ENCODE data around the gene RUFY1. TPM values are rescaled to one million over a fixed set of nuclear protein-coding genes. Genes with fewer than 3 reads are reported as not detected.
"Not testable (repeated sequence)": the region's sequence is repeated elsewhere in the genome, so short reads cannot be mapped to it uniquely, and the experiment has no call there.

The RUFY1 gene
- total RNA-seq, 1 donor from 2014 or later: 56.7 TPM

DNA sequence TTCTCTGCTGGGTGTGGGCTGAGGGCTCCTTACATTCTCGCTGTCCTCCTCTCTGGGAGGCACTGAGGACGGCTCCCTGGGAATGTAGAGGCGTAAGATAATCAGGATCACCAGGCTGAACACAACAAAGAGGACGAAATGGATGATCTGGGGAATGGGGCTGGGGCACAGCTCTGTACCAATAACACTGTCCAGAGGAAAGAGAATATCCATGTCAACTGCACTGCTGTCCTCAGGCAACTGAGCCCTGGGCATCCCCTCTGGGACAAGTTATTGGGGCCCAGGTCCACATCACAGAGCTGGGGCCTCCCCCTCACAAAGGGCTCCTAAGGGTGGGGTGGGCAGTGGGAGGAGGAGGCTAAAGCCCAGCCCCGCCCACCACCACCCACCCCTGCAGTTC, 94.4 kb downstream of the RUFY1 start:
- H3K4me3 ChIP-seq; H3K4me1 ChIP-seq; H3K9me3 ChIP-seq; H3K36me3 ChIP-seq; intact Hi-C loops (cut with DNase I); H3K27ac ChIP-seq; H3K27me3 ChIP-seq; DNase-seq: not testable (repeated sequence)
- peak; percentile 10 for ATAC-seq

DNA sequence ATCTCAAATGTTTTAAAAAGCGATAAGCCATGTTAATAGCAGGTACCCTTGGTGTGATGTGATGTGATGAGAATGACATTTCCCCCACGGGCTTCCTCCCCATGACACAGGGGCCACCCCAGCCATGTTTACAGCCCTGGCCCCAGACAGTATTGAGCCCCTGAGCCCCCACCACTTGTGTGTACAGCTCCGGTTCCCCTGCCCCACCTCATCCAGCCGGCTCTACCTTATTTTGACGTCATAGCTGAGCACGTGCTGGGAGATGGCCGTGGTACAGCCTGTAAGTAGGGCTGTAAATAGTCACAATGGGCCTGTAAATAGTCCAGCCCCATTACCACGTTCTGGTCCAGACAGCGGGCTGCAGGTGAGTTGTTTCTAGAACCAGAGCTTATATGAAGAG, 98.1 kb downstream of the RUFY1 start:
- TF ChIP-seq, protein P1, sequence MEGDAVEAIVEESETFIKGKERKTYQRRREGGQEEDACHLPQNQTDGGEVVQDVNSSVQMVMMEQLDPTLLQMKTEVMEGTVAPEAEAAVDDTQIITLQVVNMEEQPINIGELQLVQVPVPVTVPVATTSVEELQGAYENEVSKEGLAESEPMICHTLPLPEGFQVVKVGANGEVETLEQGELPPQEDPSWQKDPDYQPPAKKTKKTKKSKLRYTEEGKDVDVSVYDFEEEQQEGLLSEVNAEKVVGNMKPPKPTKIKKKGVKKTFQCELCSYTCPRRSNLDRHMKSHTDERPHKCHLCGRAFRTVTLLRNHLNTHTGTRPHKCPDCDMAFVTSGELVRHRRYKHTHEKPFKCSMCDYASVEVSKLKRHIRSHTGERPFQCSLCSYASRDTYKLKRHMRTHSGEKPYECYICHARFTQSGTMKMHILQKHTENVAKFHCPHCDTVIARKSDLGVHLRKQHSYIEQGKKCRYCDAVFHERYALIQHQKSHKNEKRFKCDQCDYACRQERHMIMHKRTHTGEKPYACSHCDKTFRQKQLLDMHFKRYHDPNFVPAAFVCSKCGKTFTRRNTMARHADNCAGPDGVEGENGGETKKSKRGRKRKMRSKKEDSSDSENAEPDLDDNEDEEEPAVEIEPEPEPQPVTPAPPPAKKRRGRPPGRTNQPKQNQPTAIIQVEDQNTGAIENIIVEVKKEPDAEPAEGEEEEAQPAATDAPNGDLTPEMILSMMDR (IDR thresholded peaks at IDR 0.05): no peak
- Histone ChIP-seq H3K27me3 (no peaks in the 10 kb centered on the region), H3K27ac (no peak overlapping the region), H3K4me3 (no peak overlapping the region), H3K36me3 (no peaks in the 10 kb centered on the region), H3K9me3 (no peaks in the 10 kb centered on the region), H3K4me1 (no peaks in the 10 kb centered on the region)
- intact Hi-C loops (cut with DNase I): no loop called here
- DNase-seq (no peak), ATAC-seq (no peak)

DNA sequence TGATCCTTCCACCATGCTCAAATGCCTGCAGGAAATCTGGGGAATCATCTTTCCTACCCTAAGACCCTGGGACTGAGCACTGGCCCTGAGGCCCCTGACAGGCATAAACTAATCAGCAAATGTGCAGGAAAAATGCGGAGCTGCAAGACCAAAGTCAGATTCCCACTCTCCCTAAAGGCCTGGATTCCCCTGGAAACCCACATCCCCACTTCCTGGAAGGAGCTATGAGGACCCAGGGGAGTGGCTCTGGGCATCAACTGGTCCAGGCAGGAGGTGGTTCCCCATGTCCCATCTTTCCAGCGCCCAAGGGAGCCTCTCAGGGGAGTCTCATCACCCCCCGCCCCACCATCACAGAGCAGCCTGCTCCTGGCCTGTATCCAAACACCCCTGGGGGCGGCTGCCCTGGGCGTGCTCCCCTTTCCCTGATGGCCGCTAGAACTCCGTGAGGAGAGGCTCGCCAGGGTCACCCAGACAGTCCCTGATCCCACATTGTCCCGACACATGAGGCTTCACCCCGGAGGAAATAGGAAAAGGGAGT, 98.9 kb downstream of the RUFY1 start:
- ATAC-seq; intact Hi-C loops (cut with DNase I): not testable (repeated sequence)

DNA sequence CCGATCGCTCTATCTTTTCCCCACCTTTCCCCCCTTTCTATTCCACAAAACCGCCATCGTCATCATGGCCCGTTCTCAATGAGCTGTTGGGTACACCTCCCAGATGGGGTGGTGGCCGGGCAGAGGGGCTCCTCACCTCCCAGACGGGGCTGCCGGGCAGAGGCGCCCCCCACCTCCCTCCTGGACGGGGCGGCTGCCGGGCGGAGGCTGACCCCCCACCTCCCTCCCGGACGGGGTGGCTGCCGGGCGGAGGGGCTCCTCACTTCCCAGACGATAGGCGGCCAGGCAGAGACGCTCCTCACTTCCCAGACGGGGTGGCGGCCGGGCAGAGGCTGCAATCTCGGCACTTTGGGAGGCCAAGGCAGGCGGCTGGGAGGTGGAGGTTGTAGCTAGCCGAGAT, 99.9 kb downstream of the RUFY1 start:
- H3K4me3 ChIP-seq; H3K36me3 ChIP-seq; DNase-seq; H3K9me3 ChIP-seq; H3K4me1 ChIP-seq; H3K27me3 ChIP-seq; H3K27ac ChIP-seq; ATAC-seq; intact Hi-C loops (cut with DNase I): not testable (repeated sequence)

More for the DNA sequence above, 98.9 kb downstream of the RUFY1 start:
- H3K27me3 ChIP-seq, H3K36me3 ChIP-seq, H3K9me3 ChIP-seq, DNase-seq, H3K27ac ChIP-seq, H3K4me3 ChIP-seq, H3K4me1 ChIP-seq: not testable (repeated sequence)

DNA sequence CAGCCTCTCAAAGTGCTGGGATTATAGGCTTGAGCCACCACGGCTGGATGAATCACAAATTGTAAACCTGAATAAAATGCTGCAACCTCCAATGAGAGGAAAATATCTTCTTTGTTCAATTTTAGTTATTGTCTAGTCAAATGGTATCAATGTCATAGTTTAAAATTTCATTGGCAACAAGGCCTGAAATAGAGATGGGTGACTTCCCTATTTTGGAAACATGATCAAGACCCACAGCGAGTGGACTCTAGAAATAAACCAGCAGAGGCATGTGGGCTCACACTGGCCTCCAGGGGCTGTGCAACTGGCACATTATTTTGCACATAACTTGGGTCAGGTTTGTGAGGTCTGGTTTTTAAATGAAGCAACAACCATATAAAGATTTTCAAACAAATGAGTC, 102.8 kb downstream of the RUFY1 start:
- H3K36me3 ChIP-seq; intact Hi-C loops (cut with DNase I); H3K4me3 ChIP-seq; H3K4me1 ChIP-seq; H3K9me3 ChIP-seq; ATAC-seq; H3K27me3 ChIP-seq; H3K27ac ChIP-seq; DNase-seq: not testable (repeated sequence)

DNA sequence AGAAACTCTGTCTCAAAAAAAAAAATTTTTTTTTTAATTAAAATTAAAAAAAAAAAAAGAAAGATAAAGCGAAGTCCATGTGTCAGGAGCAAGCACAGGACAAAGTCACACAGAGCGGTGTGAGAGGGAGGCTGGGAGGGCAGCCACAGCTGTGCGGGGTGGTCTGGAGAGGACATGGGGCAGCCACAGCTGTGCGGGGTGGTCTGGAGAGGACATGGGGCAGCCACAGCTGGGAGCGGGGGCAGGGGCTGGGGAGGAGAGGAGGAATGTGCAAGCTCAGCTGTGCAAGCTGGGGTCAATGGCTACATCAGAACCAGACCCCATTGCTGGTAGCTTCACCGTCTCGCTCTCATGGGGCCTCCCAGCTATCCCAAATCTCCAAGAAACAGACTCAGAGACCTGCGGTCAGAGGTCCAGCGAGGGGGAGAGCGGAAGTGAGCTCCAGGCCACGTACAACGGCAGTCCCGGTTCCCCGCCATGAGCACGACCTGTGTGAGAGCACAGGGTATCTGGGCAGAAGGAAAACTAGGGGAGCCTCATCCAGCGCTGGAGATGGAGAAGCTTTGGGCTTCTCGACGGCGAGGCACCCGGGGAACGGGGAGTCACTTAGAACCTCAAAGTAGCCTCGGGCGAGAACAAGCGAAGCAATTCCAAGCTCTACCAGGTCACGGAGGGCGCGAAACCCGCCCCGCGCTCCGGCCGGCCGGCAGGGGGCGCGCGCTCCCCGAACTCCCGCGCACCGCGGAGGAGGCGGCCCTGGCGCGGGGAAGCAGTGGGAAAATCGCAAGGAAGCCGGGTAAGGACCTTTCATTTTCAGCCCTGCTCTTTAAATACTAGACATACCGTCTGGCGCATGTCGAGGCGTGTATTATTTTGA, 107.2 kb downstream of the RUFY1 start:
- DNase-seq; H3K36me3 ChIP-seq; H3K27ac ChIP-seq; intact Hi-C loops (cut with DNase I); H3K4me1 ChIP-seq; H3K9me3 ChIP-seq; H3K27me3 ChIP-seq: not testable (repeated sequence)
- peak; percentile 98 for ATAC-seq
- peak overlapping the region; percentile 25 for H3K4me3 ChIP-seq

DNA sequence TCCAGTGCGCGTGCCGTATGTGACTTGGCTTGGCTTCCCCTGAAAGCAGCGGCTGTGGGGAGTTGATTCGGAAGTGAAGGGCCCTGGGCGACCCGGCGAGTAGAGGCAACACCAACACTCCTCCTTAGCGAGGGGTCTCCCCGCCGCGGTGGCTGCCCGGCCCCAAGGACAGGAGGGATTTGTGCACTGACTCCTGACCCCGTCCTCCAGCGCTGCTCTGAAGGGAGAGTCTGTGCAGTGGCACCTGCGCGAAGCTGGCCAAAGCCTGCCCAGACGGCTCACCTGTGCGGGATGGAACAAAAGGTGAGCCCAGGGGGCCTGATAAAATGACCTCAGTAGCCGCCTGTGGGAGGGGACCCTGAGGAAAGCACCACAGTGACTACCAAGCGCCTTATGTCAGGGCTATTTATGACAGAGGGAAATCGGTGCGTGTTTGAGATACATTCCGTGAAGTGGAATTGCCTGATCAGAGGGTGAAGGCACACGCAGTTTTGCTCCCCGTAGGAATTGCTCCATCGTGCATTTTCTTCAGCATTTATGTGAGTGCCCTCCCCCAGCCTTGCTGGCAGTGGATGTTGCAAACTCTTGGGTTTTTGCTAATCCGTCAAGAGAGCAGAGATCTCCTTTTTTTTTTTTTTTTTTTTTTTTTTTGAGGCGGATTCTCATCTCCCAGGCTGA, 108.0 kb downstream of the RUFY1 start:
- H3K27ac ChIP-seq; H3K27me3 ChIP-seq; intact Hi-C loops (cut with DNase I); DNase-seq; H3K4me1 ChIP-seq; H3K9me3 ChIP-seq; H3K36me3 ChIP-seq: not testable (repeated sequence)
- peak; percentile 62 for ATAC-seq
- peak overlapping the region; percentile 50 for H3K4me3 ChIP-seq

Other genes starting within 250 kb of the RUFY1 start
- gene ADAMTS2, start 205.1 kb upstream of the RUFY1 start, total RNA-seq: 16.4 TPM
- gene HNRNPH1, start 73.1 kb downstream of the RUFY1 start, total RNA-seq: 470 TPM
- gene CBY3, start 130.5 kb downstream of the RUFY1 start, total RNA-seq: not detected
- gene CANX, start 148.4 kb downstream of the RUFY1 start, total RNA-seq: 630 TPM
- gene MAML1, start 182.3 kb downstream of the RUFY1 start, total RNA-seq: 24.4 TPM
- 22.6 TPM for gene LTC4S, start 243.4 kb downstream of the RUFY1 start, total RNA-seq